K562 (cell line): ENCODE data around the gene NPFFR1. TPM values are rescaled to one million over a fixed set of nuclear protein-coding genes. Genes with fewer than 3 reads are reported as not detected.

Source experiments
- CLOCK ChIP-seq: fragments of 250-450 bp; sonication (Bioruptor Pico); IDR thresholded peaks from 2 replicates; pipeline ENCODE4 v1.4.0; 2020; ENCODE audit warnings: mild to moderate bottlenecking, moderate library complexity, borderline replicate concordance
- ID3 ChIP-seq, 2 experiments: fragments of 250-450 bp in 1 of 2; fragments of 450-650 bp in 1 of 2; sonication (Bioruptor Pico) in 1 of 2; IDR thresholded peaks; 2 replicates each; pipeline versions ENCODE4 v1.6.1 to v1.8.0; 2016 to 2021; ENCODE audit warnings: mild to moderate bottlenecking in 2 of 2, moderate library complexity in 2 of 2, missing compliant biosample characterization in 1 of 2, missing genetic modification characterization in 1 of 2
- KLF1 ChIP-seq: fragments of 450-650 bp; IDR thresholded peaks from 2 replicates; pipeline ENCODE4 v1.6.1; 2016; ENCODE audit warnings: missing genetic modification characterization, missing compliant biosample characterization
- MAX ChIP-seq: sonication (generic); formaldehyde crosslinking; IDR thresholded peaks from 2 replicates; pipeline ENCODE4 v1.9.0; 2022; ENCODE audit warnings: mild to moderate bottlenecking, missing genetic modification reagents
- MTA2 ChIP-seq: fragments of 450-650 bp; IDR thresholded peaks from 2 replicates; pipeline ENCODE4 v1.6.1; 2016; ENCODE audit warnings: low read depth
- NFE2 ChIP-seq: IDR thresholded peaks from 2 replicates; pipeline ENCODE4 v1.6.1; 2014; ENCODE audit warnings: antibody characterized with exemption, low read depth
- ZNF318 ChIP-seq, 2 experiments: fragments of 450-650 bp; IDR thresholded peaks; 2 replicates each; pipeline ENCODE4 v1.6.1; 2016; ENCODE audit warnings: mild to moderate bottlenecking in 2 of 2, borderline replicate concordance in 1 of 2, low read depth in 1 of 2, moderate library complexity in 1 of 2
- ZNF584 ChIP-seq: fragments of 200-800 bp; sonication (Bioruptor generic); IDR thresholded peaks from 2 replicates; pipeline ENCODE4 v1.6.1; 2016; ENCODE audit warnings: low read depth, mild to moderate bottlenecking, missing genetic modification characterization, missing compliant biosample characterization
- ZNF707 ChIP-seq: fragments of 250-450 bp; sonication (Bioruptor Pico); conservative IDR thresholded peaks from 2 replicates; pipeline ENCODE4 v1.8.0; 2022; ENCODE audit warnings: inconsistent platforms, mild to moderate bottlenecking, moderate library complexity
- polyA plus RNA-seq, 8 experiments: library from polyadenylated mRNA; depleted of rRNA in 4 of 8; stranded (reverse) in 5 of 8; unstranded in 3 of 8; fragments of >200 nt; fragmentation: Nextera tagmentation in 2 of 8; fragmentation: Illumina TruSeq in 1 of 8; extraction: Ambion mirVana in 2 of 8; extraction: Trizol in 1 of 8; gene quantifications; 2 replicates each; pipeline versions ENCODE4 v1.2.1 to v1.2.3, GENCODE V29; 2011 to 2014; ENCODE audit warnings: inconsistent platforms in 1 of 8, missing spikeins in 1 of 8
- total RNA-seq, 7 experiments: library from RNA; depleted of rRNA in 6 of 7; stranded (reverse); fragments of >200 nt in 6 of 7; fragmentation: Illumina TruSeq in 2 of 7; extraction: Trizol in 2 of 7; gene quantifications; 2 replicates each; pipeline versions ENCODE4 v1.2.1 to v1.2.3, GENCODE V29; 2011 to 2021; ENCODE audit warnings: low replicate concordance in 1 of 7
- TF ChIP-seq, protein P1 (sequence below), 2 experiments: IDR thresholded peaks; 2 replicates each; pipeline ENCODE4 v1.6.1; 2011; ENCODE audit warnings: borderline replicate concordance in 1 of 2, control low read depth in 1 of 2, low read depth in 1 of 2, low read length in 1 of 2, mild to moderate bottlenecking in 1 of 2, mixed read lengths in 1 of 2, moderate library complexity in 1 of 2; ENCODE audit not compliant: insufficient read depth in 1 of 2, insufficient read length in 1 of 2, poor library complexity in 1 of 2, severe bottlenecking in 1 of 2; ENCODE audit errors: extremely low read depth in 1 of 2
- TF ChIP-seq, protein P2 (sequence below): fragments of 450-650 bp; formaldehyde crosslinking; IDR thresholded peaks from 2 replicates; pipeline ENCODE4 v1.4.0; 2020; ENCODE audit warnings: mild to moderate bottlenecking, moderate library complexity

Gene NPFFR1
- total and polyA plus RNA-seq, 9 of the 15 experiments (the other 6 are each of a cell fraction or from before 2014, with no cell fraction given): under 0.01 TPM; not detected in 8

DNA sequence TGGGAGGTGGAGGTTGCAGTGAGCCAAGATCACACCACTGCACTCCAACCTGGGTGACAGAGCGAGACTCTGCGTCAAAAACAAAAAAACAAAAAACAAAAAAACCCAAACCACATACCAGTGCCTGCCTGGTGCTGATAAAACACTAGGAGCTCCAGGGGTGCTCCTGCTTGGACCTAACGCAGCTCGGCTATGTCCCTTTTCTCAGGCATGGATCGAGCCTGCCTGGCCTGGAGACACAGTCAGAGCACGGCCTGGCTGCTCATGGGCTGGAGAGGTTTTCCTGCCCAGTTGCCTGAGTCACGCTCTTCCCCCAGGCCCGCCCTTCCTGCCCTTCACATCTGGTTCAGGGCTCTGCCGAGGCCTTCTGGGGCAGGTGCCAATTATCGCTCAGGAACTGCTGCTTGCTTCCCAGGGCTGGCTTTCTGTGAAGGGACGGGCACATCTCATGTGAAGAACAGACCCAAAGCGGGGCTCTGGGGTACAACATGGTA is 12.6 kb upstream of the NPFFR1 start (continued):
- no peak for TF ChIP-seq ZNF707 (CRISPR knock-in tag)
- TF ChIP-seq ZNF318 (IDR thresholded peaks at IDR 0.05; ENCODE audit: borderline replicate concordance in 1 of 2, low read depth in 1 of 2): no peak
- TF ChIP-seq CLOCK (CRISPR knock-in tag): no peak
- 0 out of 2 replicates have a peak, but pooled peaks have one; percentile 7 for TF ChIP-seq MTA2
- peak; percentile 78 for TF ChIP-seq NFE2
- TF ChIP-seq ID3 (CRISPR knock-in tag; IDR thresholded peaks at IDR 0.05): no peak
- TF ChIP-seq ID3 (tag; IDR thresholded peaks at IDR 0.05): no peak
- TF ChIP-seq KLF1 (tag): peak; percentile 43; the same call in 1 of the 2 replicates
- TF ChIP-seq, protein P1, sequence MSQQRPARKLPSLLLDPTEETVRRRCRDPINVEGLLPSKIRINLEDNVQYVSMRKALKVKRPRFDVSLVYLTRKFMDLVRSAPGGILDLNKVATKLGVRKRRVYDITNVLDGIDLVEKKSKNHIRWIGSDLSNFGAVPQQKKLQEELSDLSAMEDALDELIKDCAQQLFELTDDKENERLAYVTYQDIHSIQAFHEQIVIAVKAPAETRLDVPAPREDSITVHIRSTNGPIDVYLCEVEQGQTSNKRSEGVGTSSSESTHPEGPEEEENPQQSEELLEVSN (IDR thresholded peaks at IDR 0.05; ENCODE audit: borderline replicate concordance in 1 of 2, extremely low read depth in 1 of 2, insufficient read depth in 1 of 2, insufficient read length in 1 of 2, low read depth in 1 of 2, low read length in 1 of 2, poor library complexity in 1 of 2, severe bottlenecking in 1 of 2): peak; percentile 44 to 57
- TF ChIP-seq, protein P2, sequence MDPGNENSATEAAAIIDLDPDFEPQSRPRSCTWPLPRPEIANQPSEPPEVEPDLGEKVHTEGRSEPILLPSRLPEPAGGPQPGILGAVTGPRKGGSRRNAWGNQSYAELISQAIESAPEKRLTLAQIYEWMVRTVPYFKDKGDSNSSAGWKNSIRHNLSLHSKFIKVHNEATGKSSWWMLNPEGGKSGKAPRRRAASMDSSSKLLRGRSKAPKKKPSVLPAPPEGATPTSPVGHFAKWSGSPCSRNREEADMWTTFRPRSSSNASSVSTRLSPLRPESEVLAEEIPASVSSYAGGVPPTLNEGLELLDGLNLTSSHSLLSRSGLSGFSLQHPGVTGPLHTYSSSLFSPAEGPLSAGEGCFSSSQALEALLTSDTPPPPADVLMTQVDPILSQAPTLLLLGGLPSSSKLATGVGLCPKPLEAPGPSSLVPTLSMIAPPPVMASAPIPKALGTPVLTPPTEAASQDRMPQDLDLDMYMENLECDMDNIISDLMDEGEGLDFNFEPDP (CRISPR knock-in tag): no peak
- peak; percentile 43; the same call in 1 of the 2 replicates for TF ChIP-seq MAX
- TF ChIP-seq ZNF584 (CRISPR knock-in tag): peak; percentile 84; the same call in 1 of the 2 replicates
